Esophagus muscularis mucosa (tissue), 4 donors: ENCODE measurements around the gene ARHGAP9. TPM values are rescaled to one million over a fixed set of nuclear protein-coding genes. Genes with fewer than 3 reads are reported as not detected.
"Not testable (repeated sequence)": the region's sequence is repeated elsewhere in the genome, so short reads cannot be mapped to it uniquely, and the experiment has no call there.

Experiments used
- DNase-seq: peaks from one replicate; pipeline ENCODE4 v3.0.0-alpha.2; 2017; ENCODE audit errors: extremely low spot score
- H3K27ac ChIP-seq, 4 donors: fragments of 200-600 bp; sonication (generic); replicated peaks in 1 of 4; 1 replicate in 3 of 4; 2 replicates in 1 of 4; pipeline ENCODE4 v1.5.1; 2016 to 2019; ENCODE audit warnings: mild to moderate bottlenecking in 1 of 4
- H3K27me3 ChIP-seq, 4 donors: fragments of 200-600 bp; sonication (generic); one replicate each; pipeline versions ENCODE4 v1.5.1 to v1.6.0; 2016 to 2019
- H3K36me3 ChIP-seq, 4 donors: fragments of 200-600 bp; sonication (generic); one replicate each; pipeline ENCODE4 v1.5.1; 2016 to 2019
- H3K4me1 ChIP-seq, 4 donors: fragments of 200-600 bp; sonication (generic); one replicate each; pipeline ENCODE4 v1.5.1; 2016 to 2019
- H3K4me3 ChIP-seq, 4 donors: fragments of 200-600 bp; sonication (generic); 1 replicate in 2 of 4; 2 replicates in 2 of 4; pipeline ENCODE4 v1.5.1; 2016 to 2019; ENCODE audit warnings: mild to moderate bottlenecking in 4 of 4, moderate library complexity in 1 of 4
- H3K9me3 ChIP-seq, 4 donors: fragments of 200-600 bp; sonication (generic); 1 replicate in 3 of 4; 2 replicates in 1 of 4; pipeline ENCODE4 v1.5.1; 2016 to 2019
- CTCF ChIP-seq, 3 experiments: fragments of 200-600 bp in 2 of 3; fragments of 450-650 bp in 1 of 3; sonication (generic) in 2 of 3; IDR thresholded peaks; one replicate each; pipeline ENCODE4 v1.5.1; 2017 to 2019; ENCODE audit warnings: antibody characterized with exemption in 3 of 3, mild to moderate bottlenecking in 2 of 3, moderate library complexity in 1 of 3
- EP300 ChIP-seq: sonication (generic); formaldehyde crosslinking; IDR thresholded peaks from one replicate; pipeline ENCODE4 v1.6.1; 2017; ENCODE audit warnings: antibody characterized with exemption
- POLR2A ChIP-seq: fragments of 450-650 bp; IDR thresholded peaks from one replicate; pipeline ENCODE4 v1.6.1; 2017; ENCODE audit warnings: antibody characterized with exemption, moderate library complexity, mild to moderate bottlenecking, low read depth
- POLR2AphosphoS5 ChIP-seq, 2 donors: sonication (generic); formaldehyde crosslinking; IDR thresholded peaks; one replicate each; pipeline ENCODE4 v1.6.1; 2017; ENCODE audit warnings: antibody characterized with exemption in 2 of 2
- WGBS: methylation state at CpG from one replicate; pipeline ENCODE4 v1.1.5; 2018; 5-methylcytosine and 5-hydroxymethylcytosine counted together
- intact Hi-C: fragments of 100-400 bp; cut with DNase I; formaldehyde crosslinking; loops from one replicate; pipeline ENCODE4 v1.15.1; 2023
- total RNA-seq, 4 donors: library from RNA; depleted of rRNA; stranded (reverse); fragments of >200 nt; gene quantifications; one replicate each; pipeline versions ENCODE4 v1.1.0 to v1.2.1, GENCODE V29; 2016

ARHGAP9 gene
- total RNA-seq, 4 donors from 2014 or later = 6.0 to 12.9 (median 8.8) TPM

- DNase-seq = no peak
Measured at GRCh38 chr12:57449375-57449774, 30.3 kb downstream of the ARHGAP9 start.

GRCh38 chr12:57448669-57449068 is 31.0 kb downstream of the ARHGAP9 start:
- no peak for TF ChIP-seq POLR2A
- no peak for TF ChIP-seq EP300
- TF ChIP-seq POLR2AphosphoS5 (IDR thresholded peaks at IDR 0.05) = no peak
- TF ChIP-seq CTCF (IDR thresholded peaks at IDR 0.05) = no peak
- no peak overlapping the region for H3K4me3 ChIP-seq
- 80% methylated on average over 2 of the region's 2 CpGs for WGBS
- peaks cover 12 to 18% (median 15%) of the 10 kb centered on the region in 4 donors for H3K4me1 ChIP-seq
- H3K27me3 ChIP-seq = no peaks in the 10 kb centered on the region
- H3K9me3 ChIP-seq = no peaks in the 10 kb centered on the region
- H3K27ac ChIP-seq = no peak overlapping the region
- no peak for DNase-seq
- intact Hi-C loops = no loop called here
- H3K36me3 ChIP-seq = no peaks in the 10 kb centered on the region

More at GRCh38 chr12:57449375-57449774, 30.3 kb downstream of the ARHGAP9 start:
- WGBS = 100% methylated on average over 4 of the region's 7 CpGs
- no peak for TF ChIP-seq EP300
- TF ChIP-seq POLR2A = no peak
- no peak for TF ChIP-seq POLR2AphosphoS5 (IDR thresholded peaks at IDR 0.05)
- TF ChIP-seq CTCF (IDR thresholded peaks at IDR 0.05) = no peak
- H3K27me3 ChIP-seq = peaks cover 0 to under 1% (median 0%) of the 10 kb centered on the region in 4 donors
- no peaks in the 10 kb centered on the region for H3K9me3 ChIP-seq
- intact Hi-C loops = no loop called here
- H3K4me3 ChIP-seq = no peak overlapping the region
- H3K27ac ChIP-seq = no peak overlapping the region
- no peaks in the 10 kb centered on the region for H3K36me3 ChIP-seq
- H3K4me1 ChIP-seq = peaks cover 12 to 18% (median 15%) of the 10 kb centered on the region in 4 donors

- Histone ChIP-seq H3K27ac (no peak overlapping the region), H3K9me3 (no peaks in the 10 kb centered on the region), H3K4me1 (peaks cover 0 to under 1% (median 0%) of the 10 kb centered on the region in 4 donors), H3K36me3 (no peaks in the 10 kb centered on the region), H3K4me3 (no peak overlapping the region), H3K27me3 (no peaks in the 10 kb centered on the region)
- TF ChIP-seq EP300 (no peak), CTCF (IDR thresholded peaks at IDR 0.05) (no peak), POLR2A (no peak), POLR2AphosphoS5 (IDR thresholded peaks at IDR 0.05) (no peak)
- intact Hi-C loops = no loop called here
- WGBS = 95% methylated on average over 6 of the region's 6 CpGs
- no peak for DNase-seq
Measured at GRCh38 chr12:57446292-57446960, 33.2 kb downstream of the ARHGAP9 start.

- Histone ChIP-seq H3K27ac (no peak overlapping the region), H3K4me1 (no peaks in the 10 kb centered on the region), H3K36me3 (no peaks in the 10 kb centered on the region), H3K27me3 (no peaks in the 10 kb centered on the region), H3K9me3 (no peaks in the 10 kb centered on the region), H3K4me3 (no peak overlapping the region)
- TF ChIP-seq POLR2A (no peak), EP300 (no peak), CTCF (IDR thresholded peaks at IDR 0.05) (no peak), POLR2AphosphoS5 (IDR thresholded peaks at IDR 0.05) (no peak)
- intact Hi-C loops = no loop called here
- 80% methylated on average over 5 of the region's 5 CpGs for WGBS
- no peak for DNase-seq
Measured at GRCh38 chr12:57444744-57445143, 34.9 kb downstream of the ARHGAP9 start.

GRCh38 chr12:57444337-57444736 is 35.3 kb downstream of the ARHGAP9 start:
- H3K27me3 ChIP-seq, H3K36me3 ChIP-seq, H3K4me1 ChIP-seq, H3K27ac ChIP-seq, DNase-seq, intact Hi-C loops, H3K9me3 ChIP-seq, H3K4me3 ChIP-seq: not testable (repeated sequence)
- 88% methylated on average over 6 of the region's 6 CpGs for WGBS
